ENCODE results near the gene CTCFL. TPM values are rescaled to one million over a fixed set of nuclear protein-coding genes. Genes with fewer than 3 reads are reported as not detected.

CTCFL gene
- total and polyA plus RNA-seq, 2 of the 13 experiments (the other 11 are each of a cell fraction or from before 2014, with no cell fraction given) = 0.04 TPM; not detected in 1

DNA sequence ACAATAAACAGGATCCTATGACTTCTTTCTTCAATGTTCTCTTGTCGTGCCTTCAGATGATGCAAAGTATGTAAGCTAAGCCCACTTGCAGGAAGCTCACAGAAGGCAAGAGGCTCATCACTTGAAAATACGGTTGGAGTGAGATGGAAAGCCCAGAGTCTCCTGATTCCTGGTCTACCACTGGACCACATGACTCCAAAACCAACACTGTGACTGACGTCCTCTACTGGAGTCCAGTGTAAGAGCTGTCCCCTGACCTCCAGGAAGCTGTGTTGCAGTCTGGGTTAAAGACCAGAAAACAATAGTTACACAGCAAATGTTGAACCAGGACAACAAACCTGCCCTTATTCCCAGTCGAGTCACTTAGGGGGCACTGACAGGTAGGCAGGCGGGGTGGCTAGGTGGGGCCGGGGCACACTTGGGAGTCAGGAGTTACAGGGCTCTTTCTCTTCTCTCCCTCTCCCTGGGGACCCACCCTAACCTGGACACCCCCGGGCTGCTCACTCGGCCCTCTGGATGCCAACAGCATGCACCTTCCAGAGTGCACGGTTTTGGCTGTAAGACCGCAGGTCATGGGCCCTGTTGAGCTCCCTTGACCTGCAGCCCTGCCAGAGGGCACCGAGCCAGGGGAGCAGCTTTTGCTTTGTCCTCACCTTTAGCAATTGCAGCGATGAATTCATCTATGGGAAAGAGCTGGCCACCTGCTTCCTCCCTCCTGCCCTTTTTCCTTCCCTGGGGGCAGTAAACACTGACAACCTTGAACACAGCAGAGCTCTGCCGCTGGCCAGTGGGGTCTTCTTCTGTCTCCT lies 43.4 kb upstream of the CTCFL start (continued):
- TF ChIP-seq SKI (IDR thresholded peaks at IDR 0.05; ENCODE audit: partially characterized antibody) = peak; percentile 73
- TF ChIP-seq ZNF230 (CRISPR knock-in tag; IDR thresholded peaks at IDR 0.05) = peak; percentile 80; the same call in 1 of the 2 replicates
- no peak for TF ChIP-seq CENPT (CRISPR knock-in tag; IDR thresholded peaks at IDR 0.05; ENCODE audit: low read depth)
- TF ChIP-seq MTF1 (CRISPR knock-in tag; IDR thresholded peaks at IDR 0.05) = no peak
- TF ChIP-seq EHMT2 (IDR thresholded peaks at IDR 0.05; ENCODE audit: borderline replicate concordance, low read depth, low read length) = peak; percentile 60; the same call in 1 of the 2 replicates
- TF ChIP-seq MXD4 (CRISPR knock-in tag; IDR thresholded peaks at IDR 0.05) = peak; percentile 66; the same call in 1 of the 2 replicates
- TF ChIP-seq, protein P1, sequence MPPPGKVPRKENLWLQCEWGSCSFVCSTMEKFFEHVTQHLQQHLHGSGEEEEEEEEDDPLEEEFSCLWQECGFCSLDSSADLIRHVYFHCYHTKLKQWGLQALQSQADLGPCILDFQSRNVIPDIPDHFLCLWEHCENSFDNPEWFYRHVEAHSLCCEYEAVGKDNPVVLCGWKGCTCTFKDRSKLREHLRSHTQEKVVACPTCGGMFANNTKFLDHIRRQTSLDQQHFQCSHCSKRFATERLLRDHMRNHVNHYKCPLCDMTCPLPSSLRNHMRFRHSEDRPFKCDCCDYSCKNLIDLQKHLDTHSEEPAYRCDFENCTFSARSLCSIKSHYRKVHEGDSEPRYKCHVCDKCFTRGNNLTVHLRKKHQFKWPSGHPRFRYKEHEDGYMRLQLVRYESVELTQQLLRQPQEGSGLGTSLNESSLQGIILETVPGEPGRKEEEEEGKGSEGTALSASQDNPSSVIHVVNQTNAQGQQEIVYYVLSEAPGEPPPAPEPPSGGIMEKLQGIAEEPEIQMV (CRISPR knock-in tag; IDR thresholded peaks at IDR 0.05; ENCODE audit: low read depth) = peak; percentile 74; the same call in 1 of the 2 replicates
- peak; percentile 57 for TF ChIP-seq ZFX (CRISPR knock-in tag; IDR thresholded peaks at IDR 0.05; ENCODE audit: low read depth)
- no peak for TF ChIP-seq ZNF329 (CRISPR knock-in tag; IDR thresholded peaks at IDR 0.05; ENCODE audit: low read depth)
- no peak for TF ChIP-seq ZNF296 (CRISPR knock-in tag; conservative IDR thresholded peaks at IDR 0.05)
- TF ChIP-seq SRY (CRISPR knock-in tag; IDR thresholded peaks at IDR 0.05) = 0 out of 2 replicates have a peak, but pooled peaks have one; percentile 31
- no peak for TF ChIP-seq ISX (CRISPR knock-in tag; conservative IDR thresholded peaks at IDR 0.05)
- no peak for TF ChIP-seq ZNF761 (CRISPR knock-in tag; conservative IDR thresholded peaks at IDR 0.05)
- TF ChIP-seq PAWR (CRISPR knock-in tag; IDR thresholded peaks at IDR 0.05; ENCODE audit: borderline replicate concordance) = no peak
- TF ChIP-seq, protein P2, sequence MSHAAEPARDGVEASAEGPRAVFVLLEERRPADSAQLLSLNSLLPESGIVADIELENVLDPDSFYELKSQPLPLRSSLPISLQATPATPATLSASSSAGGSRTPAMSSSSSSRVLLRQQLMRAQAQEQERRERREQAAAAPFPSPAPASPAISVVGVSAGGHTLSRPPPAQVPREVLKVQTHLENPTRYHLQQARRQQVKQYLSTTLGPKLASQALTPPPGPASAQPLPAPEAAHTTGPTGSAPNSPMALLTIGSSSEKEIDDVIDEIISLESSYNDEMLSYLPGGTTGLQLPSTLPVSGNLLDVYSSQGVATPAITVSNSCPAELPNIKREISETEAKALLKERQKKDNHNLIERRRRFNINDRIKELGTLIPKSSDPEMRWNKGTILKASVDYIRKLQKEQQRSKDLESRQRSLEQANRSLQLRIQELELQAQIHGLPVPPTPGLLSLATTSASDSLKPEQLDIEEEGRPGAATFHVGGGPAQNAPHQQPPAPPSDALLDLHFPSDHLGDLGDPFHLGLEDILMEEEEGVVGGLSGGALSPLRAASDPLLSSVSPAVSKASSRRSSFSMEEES (CRISPR knock-in tag; IDR thresholded peaks at IDR 0.05) = peak; percentile 83; the same call in 1 of the 2 replicates
- no peak for TF ChIP-seq SOX13 (IDR thresholded peaks at IDR 0.05)
- TF ChIP-seq SOX13 (CRISPR knock-in tag; conservative IDR thresholded peaks at IDR 0.05 in 1 of 2, IDR thresholded peaks at IDR 0.05 in 1 of 2) = peak in 1 of 2 experiments; percentile 64; a peak in 1 of 4 replicates
- TF ChIP-seq, protein P3, sequence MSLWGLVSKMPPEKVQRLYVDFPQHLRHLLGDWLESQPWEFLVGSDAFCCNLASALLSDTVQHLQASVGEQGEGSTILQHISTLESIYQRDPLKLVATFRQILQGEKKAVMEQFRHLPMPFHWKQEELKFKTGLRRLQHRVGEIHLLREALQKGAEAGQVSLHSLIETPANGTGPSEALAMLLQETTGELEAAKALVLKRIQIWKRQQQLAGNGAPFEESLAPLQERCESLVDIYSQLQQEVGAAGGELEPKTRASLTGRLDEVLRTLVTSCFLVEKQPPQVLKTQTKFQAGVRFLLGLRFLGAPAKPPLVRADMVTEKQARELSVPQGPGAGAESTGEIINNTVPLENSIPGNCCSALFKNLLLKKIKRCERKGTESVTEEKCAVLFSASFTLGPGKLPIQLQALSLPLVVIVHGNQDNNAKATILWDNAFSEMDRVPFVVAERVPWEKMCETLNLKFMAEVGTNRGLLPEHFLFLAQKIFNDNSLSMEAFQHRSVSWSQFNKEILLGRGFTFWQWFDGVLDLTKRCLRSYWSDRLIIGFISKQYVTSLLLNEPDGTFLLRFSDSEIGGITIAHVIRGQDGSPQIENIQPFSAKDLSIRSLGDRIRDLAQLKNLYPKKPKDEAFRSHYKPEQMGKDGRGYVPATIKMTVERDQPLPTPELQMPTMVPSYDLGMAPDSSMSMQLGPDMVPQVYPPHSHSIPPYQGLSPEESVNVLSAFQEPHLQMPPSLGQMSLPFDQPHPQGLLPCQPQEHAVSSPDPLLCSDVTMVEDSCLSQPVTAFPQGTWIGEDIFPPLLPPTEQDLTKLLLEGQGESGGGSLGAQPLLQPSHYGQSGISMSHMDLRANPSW (CRISPR knock-in tag; IDR thresholded peaks at IDR 0.05; ENCODE audit: borderline replicate concordance) = peak; percentile 29; the same call in 1 of the 2 replicates
- peak; percentile 97; the same call in 1 of the 2 replicates for TF ChIP-seq MEIS1 (CRISPR knock-in tag; IDR thresholded peaks at IDR 0.05; ENCODE audit: borderline replicate concordance)
- TF ChIP-seq, protein P4, sequence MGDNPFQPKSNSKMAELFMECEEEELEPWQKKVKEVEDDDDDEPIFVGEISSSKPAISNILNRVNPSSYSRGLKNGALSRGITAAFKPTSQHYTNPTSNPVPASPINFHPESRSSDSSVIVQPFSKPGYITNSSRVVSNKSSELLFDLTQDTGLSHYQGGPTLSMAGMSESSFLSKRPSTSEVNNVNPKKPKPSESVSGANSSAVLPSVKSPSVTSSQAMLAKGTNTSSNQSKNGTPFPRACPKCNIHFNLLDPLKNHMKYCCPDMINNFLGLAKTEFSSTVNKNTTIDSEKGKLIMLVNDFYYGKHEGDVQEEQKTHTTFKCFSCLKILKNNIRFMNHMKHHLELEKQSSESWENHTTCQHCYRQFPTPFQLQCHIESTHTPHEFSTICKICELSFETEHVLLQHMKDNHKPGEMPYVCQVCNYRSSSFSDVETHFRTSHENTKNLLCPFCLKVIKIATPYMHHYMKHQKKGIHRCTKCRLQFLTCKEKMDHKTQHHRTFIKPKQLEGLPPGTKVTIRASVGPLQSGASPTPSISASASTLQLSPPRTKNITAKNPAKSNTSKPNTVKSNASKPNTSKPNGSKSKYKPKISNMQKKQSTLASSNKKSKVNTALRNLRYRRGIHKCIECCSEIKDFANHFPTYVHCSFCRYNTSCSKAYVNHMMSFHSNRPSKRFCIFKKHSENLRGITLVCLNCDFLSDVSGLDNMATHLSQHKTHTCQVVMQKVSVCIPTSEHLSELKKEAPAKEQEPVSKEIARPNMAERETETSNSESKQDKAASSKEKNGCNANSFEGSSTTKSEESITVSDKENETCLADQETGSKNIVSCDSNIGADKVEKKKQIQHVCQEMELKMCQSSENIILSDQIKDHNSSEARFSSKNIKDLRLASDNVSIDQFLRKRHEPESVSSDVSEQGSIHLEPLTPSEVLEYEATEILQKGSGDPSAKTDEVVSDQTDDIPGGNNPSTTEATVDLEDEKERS (CRISPR knock-in tag; IDR thresholded peaks at IDR 0.05) = no peak
